BJ (cell line): ENCODE measurements around the gene TEAD2. TPM values are rescaled to one million over a fixed set of nuclear protein-coding genes. Genes with fewer than 3 reads are reported as not detected.

Source experiments
- CTCF ChIA-PET: fragments of 350-600 bp; formaldehyde crosslinking; extraction: SDS; loops from one replicate; lab custom pipeline; 2021; ENCODE audit warnings: antibody characterized with exemption, inconsistent platforms; lab: Yijun Ruan, JAX
- POLR2A ChIA-PET: fragments of 300-600 bp; sonication (Branson Sonifier 250); formaldehyde crosslinking; extraction: SDS; loops from one replicate; lab custom pipeline; 2021; ENCODE audit warnings: antibody characterized with exemption; lab: Charles Lee
- DNase-seq: peaks from one replicate; pipeline ENCODE4 v3.0.0-alpha.2; 2011; ENCODE audit warnings: low read depth
- H3K27me3 ChIP-seq: 2 replicates; pipeline ENCODE4 v1.6.0; 2011; ENCODE audit warnings: low read length; ENCODE audit not compliant: control insufficient read depth, insufficient read depth
- H3K36me3 ChIP-seq: 2 replicates; pipeline ENCODE4 v1.5.1; 2011; ENCODE audit warnings: low read length; ENCODE audit not compliant: control insufficient read depth, insufficient read depth
- H3K4me3 ChIP-seq: 2 replicates; pipeline ENCODE4 v1.5.1; 2011; ENCODE audit warnings: low read depth, mild to moderate bottlenecking, control low read depth, low read length
- polyA plus RNA-seq: library from polyadenylated mRNA; depleted of rRNA; stranded (reverse); fragments of >200 nt; gene quantifications from 2 replicates; pipeline ENCODE4 v1.2.3, GENCODE V29; 2011
- TF ChIP-seq, protein P1 (sequence below): IDR thresholded peaks from 2 replicates; pipeline ENCODE4 v1.5.1; 2011; ENCODE audit warnings: low read depth, mild to moderate bottlenecking, control low read depth, inconsistent platforms, low read length, moderate library complexity; ENCODE audit not compliant: insufficient read depth

TEAD2 gene
- polyA plus RNA-seq, 1 experiment = 37.1 TPM

DNA sequence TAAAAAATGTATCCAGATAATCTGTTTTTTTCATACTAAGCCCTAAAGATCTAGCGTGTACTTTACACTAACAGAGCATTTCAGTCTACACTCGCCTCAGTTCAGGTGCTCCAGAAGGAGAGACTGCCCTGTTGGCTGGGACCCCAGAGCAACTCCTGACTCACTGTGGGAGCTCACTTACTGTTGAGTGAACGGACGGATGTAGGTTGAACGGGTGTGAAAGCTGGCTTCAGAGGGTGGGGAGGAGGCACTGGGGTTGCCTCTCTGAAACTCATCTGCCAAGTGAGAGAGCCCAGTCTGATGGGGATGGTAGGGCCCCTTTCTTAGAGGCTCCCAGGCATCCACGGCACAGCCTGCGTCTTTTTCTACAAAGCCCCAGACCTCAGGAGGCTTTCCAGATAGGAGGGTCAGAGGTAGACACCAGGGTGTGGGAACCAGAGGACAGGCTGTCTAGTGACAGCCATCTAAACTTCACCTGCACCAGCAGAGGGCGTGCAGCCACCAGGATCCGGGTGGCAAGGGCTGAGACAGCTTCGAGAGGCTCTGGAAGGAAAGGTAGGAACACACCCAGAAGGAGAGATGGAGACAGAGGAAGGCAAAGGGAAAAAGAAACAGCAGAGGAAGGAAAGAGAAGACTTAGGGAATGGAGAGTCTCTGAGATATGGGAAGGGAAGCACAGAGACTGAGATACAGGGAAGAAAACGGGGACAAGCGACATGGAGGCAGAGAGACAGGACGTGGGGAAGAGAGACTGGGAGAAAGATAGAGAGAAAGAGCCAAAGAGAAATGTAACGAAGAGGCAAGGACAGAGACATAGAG lies 29.6 kb upstream of the TEAD2 start:
- no peak overlapping the region for H3K4me3 ChIP-seq
- DNase-seq = no peak
- peaks cover 6% of the 10 kb centered on the region for H3K27me3 ChIP-seq
- no peaks in the 10 kb centered on the region for H3K36me3 ChIP-seq
- CTCF ChIA-PET = interaction anchor here (0.7 to 3.7 kb wide), 21 partner anchors 8 to 166 kb away, joined by 3 to 18 read pairs (median 5); partner anchors contain the start of genes GFY, SLC17A7 and TEAD2
- TF ChIP-seq, protein P1, sequence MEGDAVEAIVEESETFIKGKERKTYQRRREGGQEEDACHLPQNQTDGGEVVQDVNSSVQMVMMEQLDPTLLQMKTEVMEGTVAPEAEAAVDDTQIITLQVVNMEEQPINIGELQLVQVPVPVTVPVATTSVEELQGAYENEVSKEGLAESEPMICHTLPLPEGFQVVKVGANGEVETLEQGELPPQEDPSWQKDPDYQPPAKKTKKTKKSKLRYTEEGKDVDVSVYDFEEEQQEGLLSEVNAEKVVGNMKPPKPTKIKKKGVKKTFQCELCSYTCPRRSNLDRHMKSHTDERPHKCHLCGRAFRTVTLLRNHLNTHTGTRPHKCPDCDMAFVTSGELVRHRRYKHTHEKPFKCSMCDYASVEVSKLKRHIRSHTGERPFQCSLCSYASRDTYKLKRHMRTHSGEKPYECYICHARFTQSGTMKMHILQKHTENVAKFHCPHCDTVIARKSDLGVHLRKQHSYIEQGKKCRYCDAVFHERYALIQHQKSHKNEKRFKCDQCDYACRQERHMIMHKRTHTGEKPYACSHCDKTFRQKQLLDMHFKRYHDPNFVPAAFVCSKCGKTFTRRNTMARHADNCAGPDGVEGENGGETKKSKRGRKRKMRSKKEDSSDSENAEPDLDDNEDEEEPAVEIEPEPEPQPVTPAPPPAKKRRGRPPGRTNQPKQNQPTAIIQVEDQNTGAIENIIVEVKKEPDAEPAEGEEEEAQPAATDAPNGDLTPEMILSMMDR = peak; percentile 89
- POLR2A ChIA-PET = no interaction called here

- ChIA-PET CTCF (interaction anchor here (0.7 to 3.7 kb wide), 17 partner anchors 8 to 63 kb away, joined by 3 to 18 read pairs (median 5); partner anchors contain the start of genes GFY, SLC17A7 and TEAD2), POLR2A (no interaction called here)
- H3K27me3 ChIP-seq = peaks cover 6% of the 10 kb centered on the region
- TF ChIP-seq, protein P1 = no peak
- no peak overlapping the region for H3K4me3 ChIP-seq
- no peak for DNase-seq
- no peaks in the 10 kb centered on the region for H3K36me3 ChIP-seq
Observed at GRCh38 chr19:49390929-49391359, 28.7 kb upstream of the TEAD2 start.

DNA sequence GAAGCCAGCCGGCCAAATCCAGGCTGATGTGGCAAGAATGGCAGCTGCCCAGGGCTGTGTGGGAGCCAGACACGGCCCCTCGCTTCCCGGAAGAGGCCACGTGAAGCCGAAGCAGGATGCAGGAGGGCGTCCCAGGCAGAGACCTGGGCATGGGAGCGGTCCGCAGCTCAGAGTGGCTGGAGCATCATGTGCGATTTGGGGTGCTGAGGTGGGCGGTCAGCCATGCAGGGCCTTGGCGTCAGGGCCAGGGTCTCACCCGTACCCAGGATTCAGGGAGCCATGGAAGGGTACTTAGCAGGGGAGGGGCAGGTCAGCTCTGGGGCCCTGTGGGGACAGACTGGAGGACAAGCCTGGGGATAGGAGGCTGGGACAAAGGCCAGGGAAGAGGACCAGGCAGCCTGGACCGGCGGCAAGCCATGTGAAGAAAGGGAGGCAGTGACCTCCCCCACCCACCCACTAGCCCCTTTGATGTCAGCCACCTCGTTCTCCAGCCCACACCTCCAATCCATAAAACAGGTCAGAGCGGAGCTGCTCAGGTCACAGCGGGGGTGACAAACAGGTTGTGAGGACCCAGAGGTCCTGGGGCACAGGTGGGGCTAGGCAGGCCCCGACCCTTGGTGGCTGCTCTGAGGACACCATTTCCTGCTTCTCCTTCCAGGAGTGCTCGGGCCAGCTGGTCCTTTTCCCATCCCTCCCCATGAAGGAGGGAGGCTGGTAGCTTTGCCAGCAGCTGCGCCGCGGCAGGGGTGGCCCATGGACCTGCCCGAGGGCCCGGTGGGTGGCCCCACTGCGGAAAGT lies 28.1 kb upstream of the TEAD2 start:
- DNase-seq = no peak
- peaks cover 6% of the 10 kb centered on the region for H3K27me3 ChIP-seq
- CTCF ChIA-PET = interaction anchor here (0.6 to 3.7 kb wide), 15 partner anchors 8 to 128 kb away, joined by 3 to 18 read pairs (median 4); partner anchors contain the start of gene SLC17A7
- no peaks in the 10 kb centered on the region for H3K36me3 ChIP-seq
- TF ChIP-seq, protein P1 = no peak
- no peak overlapping the region for H3K4me3 ChIP-seq
- POLR2A ChIA-PET = no interaction called here

DNA sequence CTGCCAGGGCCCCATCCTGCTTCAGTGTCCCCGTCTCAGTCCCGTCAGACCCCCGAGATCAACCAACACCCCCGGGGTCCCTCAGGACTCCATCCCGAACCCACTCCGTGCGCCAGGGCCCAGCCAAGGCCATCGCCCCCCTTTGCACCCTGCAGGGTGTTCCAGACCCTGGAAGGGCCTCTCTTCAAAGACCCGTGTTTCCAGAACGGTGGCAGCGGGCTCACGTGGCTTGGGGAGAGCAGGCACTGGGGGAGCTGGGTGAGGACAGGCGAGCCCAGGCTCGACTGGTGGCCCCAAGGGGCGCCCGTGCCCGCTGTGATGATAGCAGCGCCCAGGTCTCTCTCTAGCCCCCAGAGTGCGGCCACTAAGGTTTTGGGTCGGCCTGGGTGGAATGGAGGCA lies 27.2 kb upstream of the TEAD2 start:
- no peak overlapping the region for H3K4me3 ChIP-seq
- TF ChIP-seq, protein P1 = no peak
- H3K27me3 ChIP-seq = peaks cover 4% of the 10 kb centered on the region
- ChIA-PET POLR2A (no interaction called here), CTCF (interaction anchor here (0.6 to 3.7 kb wide), 7 partner anchors 9 to 127 kb away, joined by 3 to 18 read pairs (median 4); no protein-coding TSS in a partner anchor)
- H3K36me3 ChIP-seq = no peaks in the 10 kb centered on the region
- no peak for DNase-seq
